Fibroblast of the aortic adventitia (primary cell): Measurements from ENCODE around the gene TMEM11. TPM values are rescaled to one million over a fixed set of nuclear protein-coding genes. Genes with fewer than 3 reads are reported as not detected.

Source experiments
- DNase-seq: peaks from one replicate; pipeline ENCODE4 v3.0.0-alpha.2; 2010; ENCODE audit warnings: low read depth
- H3K4me3 ChIP-seq: 2 replicates; pipeline ENCODE4 v1.5.1; 2011; ENCODE audit warnings: low read depth, mild to moderate bottlenecking, control low read depth, low read length, moderate library complexity
- CTCF ChIP-seq: IDR thresholded peaks from 2 replicates; pipeline ENCODE4 v1.5.1; 2011; ENCODE audit warnings: mild to moderate bottlenecking, low read length, control low read depth, inconsistent platforms; ENCODE audit not compliant: insufficient read depth
- total RNA-seq: library from RNA; depleted of rRNA; stranded (reverse); fragments of >200 nt; gene quantifications from 2 replicates; pipeline ENCODE4 v1.2.3, GENCODE V29; 2012; ENCODE audit warnings: low replicate concordance

The TMEM11 gene
- total RNA-seq, 1 donor = 17.5 TPM

- DNase-seq = no peak
- TF ChIP-seq CTCF = no peak
- H3K4me3 ChIP-seq = no peak overlapping the region
These were observed 27.4 kb downstream of the TMEM11 start for GRCh38 chr17:21186399-21187187.

- TF ChIP-seq CTCF = no peak
- DNase-seq = no peak
- no peak overlapping the region for H3K4me3 ChIP-seq
These were observed 28.9 kb downstream of the TMEM11 start for GRCh38 chr17:21185061-21185460.

DNA sequence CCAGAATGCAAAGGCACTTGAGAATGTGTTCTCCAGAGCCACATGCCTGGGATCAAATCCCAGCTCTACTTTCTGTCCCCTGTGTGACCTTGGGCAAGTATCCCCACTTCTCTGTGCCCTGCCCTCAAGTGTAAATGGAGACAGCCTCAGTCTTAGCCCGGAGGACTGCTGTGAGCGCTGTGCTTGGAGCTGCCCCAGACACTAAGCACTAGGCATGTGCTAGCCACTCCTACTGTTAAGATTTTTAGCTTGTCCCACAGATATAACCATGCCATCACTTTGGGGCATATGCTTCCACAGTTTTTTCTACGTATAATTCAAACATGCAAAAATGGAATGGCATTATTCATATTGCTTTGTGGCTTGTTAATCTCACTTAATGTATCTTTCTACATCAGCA is 29.4 kb downstream of the TMEM11 start:
- DNase-seq = no peak
- TF ChIP-seq CTCF = no peak
- H3K4me3 ChIP-seq = no peak overlapping the region

DNA sequence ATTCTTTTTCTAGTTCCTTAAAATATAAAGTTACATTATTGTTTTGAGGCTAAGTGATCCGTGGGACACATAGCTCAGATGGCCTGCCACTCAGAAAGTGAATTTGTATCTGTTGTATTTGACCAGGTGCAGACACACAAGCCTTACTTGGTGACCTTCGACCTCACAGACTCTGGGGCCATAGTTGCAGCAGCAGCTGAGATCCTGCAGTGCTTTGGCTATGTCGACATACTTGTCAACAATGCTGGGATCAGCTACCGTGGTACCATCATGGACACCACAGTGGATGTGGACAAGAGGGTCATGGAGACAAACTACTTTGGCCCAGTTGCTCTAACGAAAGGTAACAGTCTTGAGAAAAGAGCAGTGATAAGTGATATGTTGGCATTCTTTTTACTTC is 30.5 kb downstream of the TMEM11 start:
- no peak overlapping the region for H3K4me3 ChIP-seq
- no peak for TF ChIP-seq CTCF
- DNase-seq = no peak

DNA sequence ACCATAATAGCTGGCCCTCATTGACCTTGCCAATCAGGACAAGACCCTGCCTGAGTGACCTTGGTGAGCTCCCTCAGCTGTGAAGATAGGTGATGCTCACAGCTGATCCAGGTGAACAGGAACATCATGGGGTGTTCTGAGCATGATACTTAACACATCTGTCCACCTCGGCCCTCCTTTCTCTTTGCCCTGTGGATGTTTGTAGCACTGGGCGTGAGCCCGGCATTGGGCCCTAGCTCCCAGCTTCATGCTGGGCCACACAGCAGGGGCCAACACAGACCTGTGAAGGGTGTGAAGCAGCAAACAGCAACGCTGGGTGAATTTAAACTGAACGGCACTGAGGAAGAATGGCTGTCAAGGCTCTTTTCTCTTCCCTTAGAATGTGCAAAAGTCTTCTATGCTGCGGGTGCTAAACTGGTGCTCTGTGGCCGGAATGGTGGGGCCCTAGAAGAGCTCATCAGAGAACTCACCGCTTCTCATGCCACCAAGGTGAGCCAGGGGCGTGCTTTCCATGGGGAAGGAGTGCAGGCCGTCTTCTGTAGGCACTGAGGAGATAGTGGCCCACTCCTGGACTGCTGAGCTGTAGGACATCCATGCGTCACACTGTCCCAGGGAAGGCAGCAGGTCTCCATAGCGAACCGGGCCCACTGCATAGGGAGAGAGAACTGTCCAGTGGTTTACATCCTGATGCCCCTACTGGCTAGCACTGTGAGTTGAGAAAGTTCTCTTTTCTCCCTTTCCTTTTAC is 35.9 kb downstream of the TMEM11 start:
- TF ChIP-seq CTCF = no peak
- DNase-seq = no peak
- no peak overlapping the region for H3K4me3 ChIP-seq

GRCh38 chr17:21177401-21177800 is 36.6 kb downstream of the TMEM11 start:
- no peak overlapping the region for H3K4me3 ChIP-seq
- TF ChIP-seq CTCF = no peak
- no peak for DNase-seq
